DND-41 (cell line): ENCODE data around the gene TFF2.

ENCODE experiments used
- CTCF ChIP-seq: IDR thresholded peaks from 2 replicates; pipeline ENCODE4 v1.5.1; 2012; ENCODE audit warnings: borderline replicate concordance, low read length, moderate library complexity, mild to moderate bottlenecking; ENCODE audit not compliant: poor library complexity, severe bottlenecking; ENCODE audit errors: extremely low read depth
- EZH2 ChIP-seq: IDR thresholded peaks from 3 replicates; pipeline ENCODE4 v1.6.1; 2012; ENCODE audit warnings: borderline replicate concordance, low read depth, mild to moderate bottlenecking, moderate library complexity, low read length, inconsistent platforms; ENCODE audit not compliant: severe bottlenecking

GRCh38 chr21:42393443-42393950 lies 42.7 kb upstream of the TFF2 start:
- TF ChIP-seq CTCF: no peak
- TF ChIP-seq EZH2: no peak
